Lower leg skin (tissue), 4 donors: ENCODE measurements around the gene PRKCE. TPM values are rescaled to one million over a fixed set of nuclear protein-coding genes. Genes with fewer than 3 reads are reported as not detected.
A peak's percentile ranks its signal among the peaks of the same experiment; 100 is the strongest.

Experiments used
- DNase-seq, 2 donors: peaks; one replicate each; pipeline ENCODE4 v3.0.0-alpha.2; 2019; ENCODE audit warnings: low spot score in 2 of 2
- H3K4me3 ChIP-seq: fragments of 200-600 bp; sonication (generic); 2 replicates; pipeline ENCODE4 v1.5.1; 2017; ENCODE audit warnings: mild to moderate bottlenecking, low read depth; ENCODE audit not compliant: poor library complexity, severe bottlenecking
- POLR2A ChIP-seq, 2 donors: fragments of 450-650 bp; IDR thresholded peaks; one replicate each; pipeline ENCODE4 v1.6.1; 2016 to 2017; ENCODE audit warnings: antibody characterized with exemption in 2 of 2, mild to moderate bottlenecking in 1 of 2, moderate library complexity in 1 of 2
- WGBS, 2 donors: methylation state at CpG; one replicate each; pipeline ENCODE4 v1.1.5; 2018; 5-methylcytosine and 5-hydroxymethylcytosine counted together
- intact Hi-C: fragments of 100-400 bp; cut with DNase I; formaldehyde crosslinking; loops from one replicate; pipeline ENCODE4 v1.15.0; 2023; ENCODE audit warnings: low total_unique reads
- total RNA-seq, 4 donors: library from RNA; depleted of rRNA; stranded (reverse); fragments of >200 nt; gene quantifications; one replicate each; pipeline ENCODE4 v1.1.0, GENCODE V29; 2016
- TF ChIP-seq, protein P1 (sequence below), 3 donors: fragments of 450-650 bp; IDR thresholded peaks; one replicate each; pipeline ENCODE4 v1.5.1; 2016; ENCODE audit warnings: antibody characterized with exemption in 3 of 3, mild to moderate bottlenecking in 3 of 3, moderate library complexity in 2 of 3

Gene PRKCE
- total RNA-seq, 4 donors from 2014 or later, result 3.5 to 10.3 (median 6.1) TPM

GRCh38 chr2:46146866-46147502, 495.5 kb downstream of the PRKCE start:
- no peak overlapping the region for H3K4me3 ChIP-seq
- 63 to 66% methylated on average over 4 of the region's 4 CpGs for WGBS, 2 donors
- no peak for TF ChIP-seq POLR2A (IDR thresholded peaks at IDR 0.05)
- TF ChIP-seq, protein P1, sequence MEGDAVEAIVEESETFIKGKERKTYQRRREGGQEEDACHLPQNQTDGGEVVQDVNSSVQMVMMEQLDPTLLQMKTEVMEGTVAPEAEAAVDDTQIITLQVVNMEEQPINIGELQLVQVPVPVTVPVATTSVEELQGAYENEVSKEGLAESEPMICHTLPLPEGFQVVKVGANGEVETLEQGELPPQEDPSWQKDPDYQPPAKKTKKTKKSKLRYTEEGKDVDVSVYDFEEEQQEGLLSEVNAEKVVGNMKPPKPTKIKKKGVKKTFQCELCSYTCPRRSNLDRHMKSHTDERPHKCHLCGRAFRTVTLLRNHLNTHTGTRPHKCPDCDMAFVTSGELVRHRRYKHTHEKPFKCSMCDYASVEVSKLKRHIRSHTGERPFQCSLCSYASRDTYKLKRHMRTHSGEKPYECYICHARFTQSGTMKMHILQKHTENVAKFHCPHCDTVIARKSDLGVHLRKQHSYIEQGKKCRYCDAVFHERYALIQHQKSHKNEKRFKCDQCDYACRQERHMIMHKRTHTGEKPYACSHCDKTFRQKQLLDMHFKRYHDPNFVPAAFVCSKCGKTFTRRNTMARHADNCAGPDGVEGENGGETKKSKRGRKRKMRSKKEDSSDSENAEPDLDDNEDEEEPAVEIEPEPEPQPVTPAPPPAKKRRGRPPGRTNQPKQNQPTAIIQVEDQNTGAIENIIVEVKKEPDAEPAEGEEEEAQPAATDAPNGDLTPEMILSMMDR (IDR thresholded peaks at IDR 0.05), result no peak
- intact Hi-C loops, result no loop called here
- DNase-seq, result peak in 1 of 2 donors; percentile 13

GRCh38 chr2:46147626-46148368, 496.3 kb downstream of the PRKCE start:
- intact Hi-C loops, result no loop called here
- peak in 1 of 2 donors; percentile 70 for DNase-seq
- 93 to 94% methylated on average over 6 of the region's 6 CpGs for WGBS, 2 donors
- no peak for TF ChIP-seq POLR2A (IDR thresholded peaks at IDR 0.05)
- TF ChIP-seq, protein P1 (IDR thresholded peaks at IDR 0.05), result no peak
- no peak overlapping the region for H3K4me3 ChIP-seq

DNA sequence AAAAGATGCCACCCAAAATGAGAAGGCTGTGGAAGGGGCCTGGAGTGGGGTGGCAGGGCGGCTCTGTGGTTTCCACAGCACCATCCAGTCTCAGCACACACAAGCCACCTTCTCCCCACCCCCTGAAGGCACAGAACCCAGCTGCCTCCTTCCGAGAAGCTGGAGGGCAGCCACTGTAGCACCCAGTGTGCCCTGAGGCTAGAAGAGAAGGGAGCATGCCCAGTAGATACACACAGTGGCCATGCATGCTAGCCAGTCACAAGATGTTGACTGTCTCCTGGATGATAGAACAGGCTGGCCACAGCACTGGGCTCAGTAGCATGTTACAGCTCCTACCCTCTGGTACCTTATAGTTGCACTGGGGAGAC, 496.9 kb downstream of the PRKCE start:
- H3K4me3 ChIP-seq, result no peak overlapping the region
- intact Hi-C loops, result no loop called here
- no peak for DNase-seq
- TF ChIP-seq POLR2A (IDR thresholded peaks at IDR 0.05), result no peak
- TF ChIP-seq, protein P1 (IDR thresholded peaks at IDR 0.05), result no peak
- 85 to 100% methylated on average over 2 of the region's 2 CpGs for WGBS, 2 donors

GRCh38 chr2:46150445-46150955, 499.0 kb downstream of the PRKCE start:
- peak in 1 of 2 donors; percentile 57 for DNase-seq

GRCh38 chr2:46151577-46151976, 500.1 kb downstream of the PRKCE start:
- WGBS, 2 donors, result 70 to 83% methylated on average over 4 of the region's 4 CpGs
- H3K4me3 ChIP-seq, result no peak overlapping the region
- TF ChIP-seq POLR2A (IDR thresholded peaks at IDR 0.05), result no peak
- TF ChIP-seq, protein P1 (IDR thresholded peaks at IDR 0.05), result no peak
- intact Hi-C loops, result no loop called here
- DNase-seq, result peak in 1 of 2 donors; percentile 5

More at GRCh38 chr2:46150445-46150955, 499.0 kb downstream of the PRKCE start:
- TF ChIP-seq, protein P1 (IDR thresholded peaks at IDR 0.05), result no peak
- TF ChIP-seq POLR2A (IDR thresholded peaks at IDR 0.05), result no peak
- intact Hi-C loops, result no loop called here
- H3K4me3 ChIP-seq, result no peak overlapping the region
- 86 to 87% methylated on average over 3 of the region's 3 CpGs for WGBS, 2 donors
